Ovary (tissue), 9 donors: ENCODE data around the gene GJC2. TPM values are rescaled to one million over a fixed set of nuclear protein-coding genes. Genes with fewer than 3 reads are reported as not detected.

Experiments
- DNase-seq, 5 donors: peaks; one replicate each; pipeline ENCODE4 v3.0.0-alpha.2; 2019 to 2020
- H3K27ac ChIP-seq, 2 donors: fragments of 200-600 bp; one replicate each; pipeline versions ENCODE4 v1.5.1 to v1.8.0; 2019 to 2022
- H3K27me3 ChIP-seq: fragments of 200-600 bp; one replicate; pipeline ENCODE4 v1.8.0; 2022
- H3K36me3 ChIP-seq: fragments of 200-600 bp; sonication (generic); one replicate; pipeline ENCODE4 v1.5.1; 2019
- H3K4me1 ChIP-seq: one replicate; pipeline ENCODE4 v1.8.1; 2013; ENCODE audit warnings: mild to moderate bottlenecking, moderate library complexity; ENCODE audit not compliant: insufficient read depth
- H3K4me3 ChIP-seq: fragments of 200-600 bp; sonication (generic); one replicate; pipeline ENCODE4 v1.5.1; 2017
- H3K9me3 ChIP-seq, 2 donors: fragments of 200-600 bp in 1 of 2; sonication (generic) in 1 of 2; one replicate each; pipeline versions ENCODE4 v1.5.1 to v1.8.1; 2013 to 2019; ENCODE audit warnings: mild to moderate bottlenecking in 1 of 2, moderate library complexity in 1 of 2
- EP300 ChIP-seq: sonication (generic); formaldehyde crosslinking; IDR thresholded peaks from one replicate; pipeline ENCODE4 v1.6.1; 2017; ENCODE audit warnings: antibody characterized with exemption
- POLR2A ChIP-seq: fragments of 450-650 bp; IDR thresholded peaks from one replicate; pipeline ENCODE4 v1.6.1; 2017; ENCODE audit warnings: antibody characterized with exemption, mild to moderate bottlenecking, moderate library complexity
- WGBS, 3 donors: extraction: QIAGEN DNeasy Blood & Tissue Kit in 1 of 3; methylation state at CpG; one replicate each; pipeline versions ENCODE4 v1.1.5 to v1.1.7; 2013 to 2017; 5-methylcytosine and 5-hydroxymethylcytosine counted together
- intact Hi-C, 4 donors: fragments of 100-400 bp; cut with DNase I; formaldehyde crosslinking; loops; one replicate each; pipeline versions ENCODE4 v1.11.0 to v1.15.1; 2022 to 2023
- polyA plus RNA-seq, 2 donors: library from polyadenylated mRNA; stranded (reverse); fragments of 200-250 nt in 1 of 2; fragments of 350-450 nt in 1 of 2; fragmentation: Illumina TruSeq in 1 of 2; extraction: RNeasy Lipid Tissue Mini Kit (QIAGEN cat#74804) in 1 of 2; gene quantifications; one replicate each; pipeline ENCODE4 v1.2.3, GENCODE V29; 2013 to 2014
- small RNA-seq: library from RNA; depleted of rRNA; stranded (forward); fragments of <200 nt; gene quantifications from one replicate; pipeline ENCODE3, GENCODE V24; 2016
- total RNA-seq, 7 donors: library from RNA; depleted of rRNA in 2 of 7; stranded (reverse); fragments of >200 nt in 2 of 7; fragmentation: NEBNext Ultra II Directional in 3 of 7; extraction: Animal tissue kit (Norgen Biotek cat#: 25700) in 3 of 7; gene quantifications; one replicate each; pipeline versions ENCODE4 v1.1.0 to v1.2.4, GENCODE V29; 2016 to 2023
- TF ChIP-seq, protein P1 (sequence below), 3 donors: fragments of 450-650 bp in 2 of 3; fragments of 200-600 bp in 1 of 3; IDR thresholded peaks; one replicate each; pipeline versions ENCODE4 v1.5.1 to v1.8.0; 2016 to 2022; ENCODE audit warnings: antibody characterized with exemption in 3 of 3, mild to moderate bottlenecking in 1 of 3
- donor health status: DM: no; HTN: no; CAD: no; lungs with moderate emphysema.
- donor health status: DM: no; HTN: no; CAD: no.
- donor health status: Bipolar disorder and iron deficiency.
- donor health status: DM: yes; HTN: yes; CAD: no.
- donor health status: DM: no; HTN: no; CAD: no.
- donor health status: DM: yes; HTN: yes; CAD: no.

Gene GJC2
- total and polyA plus RNA-seq, 9 donors, result 0.18 to 12.6 (median 6.1) TPM

DNA sequence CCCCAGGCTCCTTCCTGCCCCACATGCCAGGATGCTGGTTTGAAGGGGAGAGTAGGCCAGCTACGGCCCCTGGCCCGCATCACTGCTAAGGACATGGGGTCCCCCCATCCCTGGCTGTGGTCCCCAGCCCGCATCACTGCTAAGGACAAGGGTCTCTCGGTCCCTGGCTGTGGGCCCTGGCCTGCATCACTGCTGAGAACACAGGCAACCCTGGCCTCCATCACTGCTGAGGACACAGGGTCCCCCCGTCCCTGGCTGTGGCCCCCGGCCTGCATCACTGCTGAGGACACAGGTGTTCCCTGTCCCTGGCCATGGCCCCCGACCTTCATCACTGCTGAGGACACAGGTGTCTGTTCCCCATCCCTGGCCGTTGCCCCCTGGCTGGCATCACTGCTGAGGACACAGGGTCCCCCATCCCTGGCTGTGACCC lies 57.7 kb downstream of the GJC2 start:
- Histone ChIP-seq H3K27ac (no peak overlapping the region), H3K4me3 (no peak overlapping the region), H3K27me3 (no peaks in the 10 kb centered on the region), H3K9me3 (no peaks in the 10 kb centered on the region), H3K36me3 (no peaks in the 10 kb centered on the region), H3K4me1 (peaks cover 2% of the 10 kb centered on the region)
- WGBS, 3 donors, result 78 to 84% (median 84%) methylated on average over 6 to 8 of the region's 8 CpGs
- DNase-seq, result peak in 1 of 5 donors; percentile 23
- intact Hi-C loops, result no loop called here
- no peak for TF ChIP-seq POLR2A
- no peak for TF ChIP-seq EP300
- TF ChIP-seq, protein P1, sequence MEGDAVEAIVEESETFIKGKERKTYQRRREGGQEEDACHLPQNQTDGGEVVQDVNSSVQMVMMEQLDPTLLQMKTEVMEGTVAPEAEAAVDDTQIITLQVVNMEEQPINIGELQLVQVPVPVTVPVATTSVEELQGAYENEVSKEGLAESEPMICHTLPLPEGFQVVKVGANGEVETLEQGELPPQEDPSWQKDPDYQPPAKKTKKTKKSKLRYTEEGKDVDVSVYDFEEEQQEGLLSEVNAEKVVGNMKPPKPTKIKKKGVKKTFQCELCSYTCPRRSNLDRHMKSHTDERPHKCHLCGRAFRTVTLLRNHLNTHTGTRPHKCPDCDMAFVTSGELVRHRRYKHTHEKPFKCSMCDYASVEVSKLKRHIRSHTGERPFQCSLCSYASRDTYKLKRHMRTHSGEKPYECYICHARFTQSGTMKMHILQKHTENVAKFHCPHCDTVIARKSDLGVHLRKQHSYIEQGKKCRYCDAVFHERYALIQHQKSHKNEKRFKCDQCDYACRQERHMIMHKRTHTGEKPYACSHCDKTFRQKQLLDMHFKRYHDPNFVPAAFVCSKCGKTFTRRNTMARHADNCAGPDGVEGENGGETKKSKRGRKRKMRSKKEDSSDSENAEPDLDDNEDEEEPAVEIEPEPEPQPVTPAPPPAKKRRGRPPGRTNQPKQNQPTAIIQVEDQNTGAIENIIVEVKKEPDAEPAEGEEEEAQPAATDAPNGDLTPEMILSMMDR (IDR thresholded peaks at IDR 0.05), result no peak

DNA sequence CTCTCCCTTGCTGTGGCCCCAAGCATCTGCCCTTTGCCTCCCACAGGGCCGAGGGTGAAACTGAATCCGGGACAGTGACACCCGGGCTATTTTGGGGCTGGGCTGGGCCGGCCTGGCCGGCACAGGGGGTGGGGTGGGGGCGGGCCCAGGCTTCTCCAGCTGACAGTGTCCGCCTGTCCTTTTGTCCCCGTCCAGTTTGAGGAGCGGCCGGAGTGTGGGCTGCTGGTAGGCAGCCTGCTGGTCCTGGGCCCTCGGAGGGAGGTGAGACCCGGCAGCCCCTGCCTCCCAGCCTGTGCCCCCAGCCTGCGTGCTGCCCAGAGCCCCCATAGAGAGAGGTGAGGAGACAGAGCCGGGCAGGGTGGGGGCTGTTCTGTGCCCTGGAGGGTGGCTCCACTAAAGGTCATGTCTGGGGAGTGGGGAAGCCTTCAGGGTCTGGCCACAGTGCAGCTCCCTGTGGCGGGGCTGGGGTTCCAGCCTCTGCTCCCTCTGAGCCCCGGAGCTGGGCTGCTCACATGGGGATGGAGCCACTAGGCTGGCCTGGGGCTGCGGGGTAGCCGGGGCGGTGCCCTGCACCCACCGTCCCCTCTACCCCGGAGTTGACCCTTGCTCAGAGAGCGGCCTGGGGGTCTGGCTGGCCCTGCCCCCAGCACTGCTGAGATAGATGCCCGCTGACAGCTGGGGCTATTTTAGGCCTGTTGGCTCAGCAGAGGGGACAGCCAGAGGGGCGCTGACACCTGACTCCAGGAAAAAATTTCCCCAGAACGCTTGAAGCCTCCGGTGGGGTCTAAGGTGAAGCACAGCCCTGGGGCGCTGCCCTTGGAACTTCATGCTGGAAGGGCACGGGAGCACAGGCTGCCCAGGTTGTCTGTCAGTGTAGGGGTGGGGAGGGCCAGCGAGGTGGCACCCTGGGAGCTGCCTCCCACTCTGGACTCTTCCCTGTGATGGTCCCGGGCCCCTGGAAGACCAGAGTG lies 58.4 kb downstream of the GJC2 start, which contains the start of gene OBSCN:
TSS of gene OBSCN (plus strand) at position 194 of the 971 bp plus-strand sequence. CDS start 3,740 bp downstream, outside the sequence.
- H3K4me1 ChIP-seq, result peaks cover 5% of the 10 kb centered on the region
- no peaks in the 10 kb centered on the region for H3K36me3 ChIP-seq
- TF ChIP-seq EP300 (no peak), POLR2A (no peak)
- TF ChIP-seq, protein P1 (IDR thresholded peaks at IDR 0.05), result no peak
- no peak within 1 kb of the TSS for H3K27ac ChIP-seq
- 34 to 38% (median 35%) methylated on average over 26 to 30 of the region's 30 CpGs for WGBS, 3 donors
- intact Hi-C loops, result no loop called here
- DNase-seq, result no peak
- no peaks in the 10 kb centered on the region for H3K9me3 ChIP-seq
- no peak within 1 kb of the TSS for H3K4me3 ChIP-seq
- no peaks in the 10 kb centered on the region for H3K27me3 ChIP-seq

DNA sequence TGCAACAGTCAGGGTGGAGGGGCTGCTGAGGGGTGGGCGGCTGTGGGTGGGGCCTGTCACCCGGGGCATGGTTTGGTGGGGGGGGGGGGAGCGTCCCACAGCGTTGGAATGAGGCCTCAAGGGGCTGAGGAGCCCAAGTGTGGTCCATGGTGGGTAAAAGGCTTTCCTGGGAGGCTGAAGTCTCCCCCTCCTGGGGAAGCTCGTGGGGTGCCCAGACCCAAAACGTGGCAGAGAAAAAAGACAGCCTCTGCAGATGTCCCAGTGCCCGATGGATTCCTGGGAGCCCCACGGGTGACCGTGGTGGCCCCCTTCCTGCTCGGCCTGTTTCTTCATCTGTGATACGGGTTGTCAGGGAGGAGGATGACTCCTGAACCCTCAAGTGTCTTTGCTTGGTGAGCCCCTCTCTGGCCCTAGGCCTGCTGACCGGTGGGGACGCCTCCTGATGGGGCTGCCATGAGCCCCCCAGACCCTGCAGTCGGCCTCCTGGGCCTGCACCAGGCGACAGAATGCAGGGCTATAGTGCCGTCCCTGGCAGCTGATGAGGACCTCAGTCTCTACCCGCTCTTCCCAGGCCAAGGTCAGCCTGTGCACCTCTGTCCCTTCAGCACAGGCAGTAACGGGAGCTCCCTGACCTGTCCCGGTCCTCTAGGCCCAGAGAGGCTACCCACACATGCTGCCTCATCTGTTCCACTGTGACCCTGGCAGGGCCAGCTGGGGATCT lies 59.3 kb downstream of the GJC2 start:
- Histone ChIP-seq H3K27ac (no peak overlapping the region), H3K27me3 (no peaks in the 10 kb centered on the region), H3K4me3 (no peak overlapping the region), H3K4me1 (peaks cover 5% of the 10 kb centered on the region), H3K9me3 (no peaks in the 10 kb centered on the region), H3K36me3 (no peaks in the 10 kb centered on the region)
- DNase-seq, result no peak
- WGBS, 3 donors, result 61 to 72% (median 63%) methylated on average over 16 to 19 of the region's 19 CpGs
- intact Hi-C loops, result no loop called here
- TF ChIP-seq EP300 (no peak), POLR2A (no peak)
- TF ChIP-seq, protein P1 (IDR thresholded peaks at IDR 0.05), result no peak

Small RNA genes within 50 kb of the gene (small RNA-seq; reads per million reads assigned to genes)
- gene AL359510.1, result not detected

Other genes starting within 250 kb of the GJC2 start
- 10 to 100 TPM in 3 of 7 donors, 1 to 10 TPM in 4; 3.9 to 15.9 (median 9.8) TPM for gene WNT9A, start 202.0 kb upstream of the GJC2 start, total RNA-seq
- 10 to 100 TPM in 1 of 2 donors, 1 to 10 TPM in 1; 1.1 to 10.8 TPM for gene WNT9A, start 202.0 kb upstream of the GJC2 start, polyA plus RNA-seq
- not detected for gene WNT3A, start 142.9 kb upstream of the GJC2 start, total RNA-seq
- not detected for gene WNT3A, start 142.9 kb upstream of the GJC2 start, polyA plus RNA-seq
- gene ARF1, start 67.2 kb upstream of the GJC2 start, total RNA-seq, result 100 to 1,000 TPM; 209 to 345 (median 285) TPM
- 100 to 1,000 TPM; 179 to 307 TPM for gene ARF1, start 67.2 kb upstream of the GJC2 start, polyA plus RNA-seq
- 10 to 100 TPM; 16.0 to 24.7 (median 21.0) TPM for gene C1orf35, start 46.6 kb upstream of the GJC2 start, total RNA-seq
- 10 to 100 TPM in 1 of 2 donors, 1 to 10 TPM in 1; 2.8 to 29.3 TPM for gene C1orf35, start 46.6 kb upstream of the GJC2 start, polyA plus RNA-seq
- gene MRPL55, start 40.6 kb upstream of the GJC2 start, total RNA-seq, result 10 to 100 TPM; 36.4 to 98.5 (median 43.3) TPM
- 10 to 100 TPM; 14.6 to 87.5 TPM for gene MRPL55, start 40.6 kb upstream of the GJC2 start, polyA plus RNA-seq
- 100 to 1,000 TPM; 129 to 256 (median 171) TPM for gene GUK1, start 9.7 kb upstream of the GJC2 start, total RNA-seq
- 100 to 1,000 TPM in 1 of 2 donors, 10 to 100 TPM in 1; 17.7 to 228 TPM for gene GUK1, start 9.7 kb upstream of the GJC2 start, polyA plus RNA-seq
- gene IBA57, start 15.9 kb downstream of the GJC2 start, total RNA-seq, result 10 to 100 TPM in 4 of 7 donors, 1 to 10 TPM in 3; 3.7 to 14.5 (median 11.1) TPM
- 1 to 10 TPM; 2.8 to 5.8 TPM for gene IBA57, start 15.9 kb downstream of the GJC2 start, polyA plus RNA-seq
- gene OBSCN, start 58.1 kb downstream of the GJC2 start, total RNA-seq, result 10 to 100 TPM; 21.7 to 37.1 (median 29.9) TPM
- 10 to 100 TPM in 1 of 2 donors, 1 to 10 TPM in 1; 3.5 to 11.9 TPM for gene OBSCN, start 58.1 kb downstream of the GJC2 start, polyA plus RNA-seq